Psoas muscle (tissue), 8 donors: ENCODE measurements around the gene ISLR2. TPM values are rescaled to one million over a fixed set of nuclear protein-coding genes. Genes with fewer than 3 reads are reported as not detected.
A peak's percentile ranks its signal among the peaks of the same experiment; 100 is the strongest.

Source experiments
- ATAC-seq, 4 donors: fragments of 200-7000 bp; cut with Tn5 transposase; one replicate each; pipeline ENCODE4 v1.9.1; 2020; ENCODE audit warnings: moderate library complexity in 3 of 4, mild to moderate bottlenecking in 2 of 4
- DNase-seq, 2 donors: peaks; one replicate each; pipeline ENCODE4 v3.0.0-alpha.2; 2020
- H3K27ac ChIP-seq: fragments of 200-600 bp; one replicate; pipeline ENCODE4 v1.8.0; 2022
- H3K27me3 ChIP-seq, 3 donors: fragments of 200-600 bp in 1 of 3; one replicate each; pipeline versions ENCODE4 v1.6.1 to v1.8.0; 2013 to 2022; ENCODE audit warnings: low read length in 2 of 3, mild to moderate bottlenecking in 2 of 3, moderate library complexity in 1 of 3; ENCODE audit not compliant: insufficient read depth in 3 of 3
- H3K36me3 ChIP-seq, 2 donors: fragments of 200-600 bp in 1 of 2; one replicate each; pipeline versions ENCODE4 v1.6.1 to v1.8.0; 2013 to 2022; ENCODE audit warnings: low read depth in 1 of 2, mild to moderate bottlenecking in 1 of 2, moderate library complexity in 1 of 2; ENCODE audit not compliant: insufficient read depth in 1 of 2
- H3K4me1 ChIP-seq: fragments of 200-600 bp; one replicate; pipeline ENCODE4 v1.8.0; 2022
- H3K4me3 ChIP-seq: fragments of 200-600 bp; one replicate; pipeline ENCODE4 v1.8.0; 2022; ENCODE audit warnings: mild to moderate bottlenecking
- H3K9me3 ChIP-seq: fragments of 200-600 bp; one replicate; pipeline ENCODE4 v1.8.0; 2022
- CTCF ChIP-seq: fragments of 200-600 bp; IDR thresholded peaks from one replicate; pipeline ENCODE4 v1.8.0; 2022; ENCODE audit warnings: antibody characterized with exemption
- WGBS, 3 donors: extraction: QIAGEN DNeasy Blood & Tissue Kit; methylation state at CpG; one replicate each; pipeline versions ENCODE4 v1.1.6 to v1.1.7; 2013; 5-methylcytosine and 5-hydroxymethylcytosine counted together
- intact Hi-C, 2 donors: fragments of 100-400 bp; cut with DNase I; formaldehyde crosslinking; loops; one replicate each; pipeline versions ENCODE4 v1.11.0 to v1.14.2; 2022
- polyA plus RNA-seq, 3 donors: library from polyadenylated mRNA; stranded (reverse); fragments of 200-250 nt; gene quantifications; one replicate each; pipeline ENCODE4 v1.2.3, GENCODE V29; 2013
- total RNA-seq, 4 donors: library from RNA; stranded (reverse); fragmentation: NEBNext Ultra II Directional in 2 of 4; extraction: Animal tissue kit (Norgen Biotek cat#: 25700) in 2 of 4; gene quantifications; one replicate each; pipeline versions ENCODE4 v1.2.1 to v1.2.4, GENCODE V29; 2021 to 2023
- donor health status: healthy with polysubstance abuse.
- donor health status: DM: no; HTN: no; CAD: no; lungs with moderate emphysema.
- donor health status: Bipolar disorder and iron deficiency.
- donor health status: healthy.
- donor health status: DM: yes; HTN: yes; CAD: no.
- donor health status: DM: no; HTN: no; CAD: no.
- donor health status: DM: no; HTN: no; CAD: no.
- donor health status: DM: yes; HTN: yes; CAD: no.

The ISLR2 gene
- total and polyA plus RNA-seq, 7 donors, result 1.1 to 2.2 (median 1.4) TPM

GRCh38 chr15:74165461-74165860 is 35.1 kb downstream of the ISLR2 start:
- no peak for TF ChIP-seq CTCF
- no peaks in the 10 kb centered on the region for H3K36me3 ChIP-seq
- H3K27ac ChIP-seq, result no peak overlapping the region
- 91 to 97% (median 92%) methylated on average over 1 of the region's 1 CpG for WGBS, 3 donors
- DNase-seq, result no peak
- ATAC-seq, result no peak
- intact Hi-C loops, result no loop called here
- no peaks in the 10 kb centered on the region for H3K9me3 ChIP-seq
- no peaks in the 10 kb centered on the region for H3K27me3 ChIP-seq
- H3K4me1 ChIP-seq, result no peaks in the 10 kb centered on the region
- no peak overlapping the region for H3K4me3 ChIP-seq

- Histone ChIP-seq H3K9me3 (no peaks in the 10 kb centered on the region), H3K27ac (no peak overlapping the region), H3K4me1 (peaks cover 3% of the 10 kb centered on the region), H3K27me3 (peaks cover 0 to 5% (median 0%) of the 10 kb centered on the region in 3 donors), H3K36me3 (no peaks in the 10 kb centered on the region), H3K4me3 (no peak overlapping the region)
- DNase-seq (no peak), ATAC-seq (no peak)
- WGBS, 3 donors, result 66 to 80% (median 71%) methylated on average over 4 of the region's 4 CpGs
- intact Hi-C loops, result no loop called here
- TF ChIP-seq CTCF, result no peak
Observed at GRCh38 chr15:74167891-74168331, 37.5 kb downstream of the ISLR2 start.

GRCh38 chr15:74168711-74169126 is 38.3 kb downstream of the ISLR2 start:
- DNase-seq, result peak in 1 of 2 donors; percentile 28
- H3K9me3 ChIP-seq, result no peaks in the 10 kb centered on the region
- no peak for ATAC-seq
- no peak for TF ChIP-seq CTCF
- H3K4me1 ChIP-seq, result peaks cover 3% of the 10 kb centered on the region
- no peak overlapping the region for H3K27ac ChIP-seq
- no peak overlapping the region for H3K4me3 ChIP-seq
- peaks cover 0 to 5% (median 0%) of the 10 kb centered on the region in 3 donors for H3K27me3 ChIP-seq
- intact Hi-C loops, result no loop called here
- H3K36me3 ChIP-seq, result no peaks in the 10 kb centered on the region
- WGBS, 3 donors, result 38 to 47% (median 42%) methylated on average over 3 of the region's 3 CpGs

GRCh38 chr15:74170071-74170844 is 39.9 kb downstream of the ISLR2 start:
- DNase-seq, result no peak
- TF ChIP-seq CTCF, result no peak
- intact Hi-C loops, result no loop called here
- Histone ChIP-seq H3K4me3 (no peak overlapping the region), H3K9me3 (no peaks in the 10 kb centered on the region), H3K27ac (no peak overlapping the region), H3K36me3 (no peaks in the 10 kb centered on the region), H3K27me3 (peaks cover 0 to 5% (median 2%) of the 10 kb centered on the region in 3 donors), H3K4me1 (peaks cover 3% of the 10 kb centered on the region)
- ATAC-seq, result no peak
- whole genome bisulfite sequencing, 3 donors, result 81 to 87% (median 82%) methylated on average over 14 to 15 of the region's 15 CpGs
